ENCODE measurements around the gene NCBP3.

The NCBP3 gene

GRCh38 chr17:3761918-3762380 lies 84.1 kb downstream of the NCBP3 start:
- no peak overlapping the region for H3K4me3 ChIP-seq (ENCODE audit: low read depth, low read length)
- no peak for TF ChIP-seq CTCF (IDR thresholded peaks at IDR 0.05; ENCODE audit: insufficient read depth, low read length, missing control alignments)
- ChIA-PET CTCF (interaction anchor here (0.9 to 2.6 kb wide), 2 partner anchors 24 to 84 kb away, joined by 3 to 13 read pairs; partner anchors contain the start of gene NCBP3), POLR2A (no interaction called here)
- DNase-seq (ENCODE audit: low read depth, low spot score), result no peak

- no peak for TF ChIP-seq CTCF (IDR thresholded peaks at IDR 0.05; ENCODE audit: insufficient read depth, low read length, missing control alignments)
- POLR2A ChIA-PET, result interaction anchor here (0.6 kb wide), 1 partner anchor 30 kb away, joined by 3 read pairs; no protein-coding TSS in a partner anchor
- H3K4me3 ChIP-seq (ENCODE audit: low read depth, low read length), result no peak overlapping the region
- CTCF ChIA-PET, result interaction anchor here (0.6 to 2.6 kb wide), 5 partner anchors 23 to 555 kb away, joined by 3 to 13 read pairs (median 4); partner anchors contain the start of gene NCBP3
- DNase-seq (ENCODE audit: low read depth, low spot score), result no peak
Measured at GRCh38 chr17:3761036-3761917, 84.8 kb downstream of the NCBP3 start.

GRCh38 chr17:3759597-3760216 lies 86.3 kb downstream of the NCBP3 start:
- POLR2A ChIA-PET, result no interaction called here
- H3K4me3 ChIP-seq (ENCODE audit: low read depth, low read length), result no peak overlapping the region
- TF ChIP-seq CTCF (IDR thresholded peaks at IDR 0.05; ENCODE audit: insufficient read depth, low read length, missing control alignments), result no peak

GRCh38 chr17:3755335-3756030 lies 90.6 kb downstream of the NCBP3 start:
- POLR2A ChIA-PET, result no interaction called here
- no peak for TF ChIP-seq CTCF (IDR thresholded peaks at IDR 0.05; ENCODE audit: insufficient read depth, low read length, missing control alignments)
- no peak for DNase-seq (ENCODE audit: low read depth, low spot score)
- H3K4me3 ChIP-seq (ENCODE audit: low read depth, low read length), result no peak overlapping the region
- CTCF ChIA-PET, result interaction anchor here (1.6 to 1.8 kb wide), 2 partner anchors 18 to 71 kb away, joined by 5 to 10 read pairs; no protein-coding TSS in a partner anchor

More at GRCh38 chr17:3759597-3760216, 86.3 kb downstream of the NCBP3 start:
- DNase-seq (ENCODE audit: low read depth, low spot score), result no peak
- CTCF ChIA-PET, result interaction anchor here (1.3 to 2.7 kb wide), 3 partner anchors 22 to 87 kb away, joined by 4 to 13 read pairs (median 10); partner anchors contain the start of gene NCBP3

GRCh38 chr17:3754458-3755334 lies 91.3 kb downstream of the NCBP3 start:
- POLR2A ChIA-PET, result no interaction called here
- CTCF ChIA-PET, result interaction anchor here (1.6 to 10.1 kb wide), 3 partner anchors 17 to 72 kb away, joined by 5 to 122 read pairs (median 10); no protein-coding TSS in a partner anchor
- no peak for TF ChIP-seq CTCF (IDR thresholded peaks at IDR 0.05; ENCODE audit: insufficient read depth, low read length, missing control alignments)
- no peak overlapping the region for H3K4me3 ChIP-seq (ENCODE audit: low read depth, low read length)
- DNase-seq (ENCODE audit: low read depth, low spot score), result no peak
